PC-9 (cell line): ENCODE results near the gene S1PR5.

Source experiments
- EZH2 ChIP-seq: fragments of 200-600 bp; sonication (generic); IDR thresholded peaks from 2 replicates; pipeline ENCODE4 v1.8.0; 2017; ENCODE audit warnings: antibody characterized with exemption, low read depth
- TF ChIP-seq, protein P1 (sequence below): fragments of 200-600 bp; sonication (generic); conservative IDR thresholded peaks from 2 replicates; pipeline ENCODE4 v1.6.1; 2017; ENCODE audit warnings: mixed run types, antibody characterized with exemption, mild to moderate bottlenecking, moderate library complexity

DNA sequence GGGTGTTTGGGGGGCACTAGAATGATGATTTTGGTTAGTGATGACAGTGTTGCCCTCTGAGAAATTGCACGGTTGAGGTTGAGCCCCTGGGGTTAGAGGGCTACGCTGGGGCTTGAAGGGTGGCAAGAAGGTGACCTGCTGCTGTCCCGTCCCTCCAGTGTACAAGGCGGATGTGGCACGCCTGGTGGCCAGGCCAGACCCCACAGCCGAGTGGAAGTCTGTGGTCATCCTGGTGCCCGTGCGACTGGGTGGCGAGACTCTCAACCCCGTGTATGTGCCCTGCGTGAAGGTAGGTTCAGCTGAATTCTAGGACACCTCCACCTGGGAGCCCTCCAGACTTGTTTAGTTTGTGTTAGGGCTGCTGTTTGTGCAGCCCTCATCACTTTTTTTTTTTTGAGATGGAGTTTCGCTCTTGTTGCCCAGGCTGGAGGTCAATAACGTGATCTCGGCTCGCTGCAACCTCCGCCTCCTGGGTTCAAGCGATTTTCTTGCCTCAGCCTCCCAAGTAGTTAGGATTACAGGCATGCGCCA lies 31.6 kb upstream of the S1PR5 start:
- TF ChIP-seq, protein P1, sequence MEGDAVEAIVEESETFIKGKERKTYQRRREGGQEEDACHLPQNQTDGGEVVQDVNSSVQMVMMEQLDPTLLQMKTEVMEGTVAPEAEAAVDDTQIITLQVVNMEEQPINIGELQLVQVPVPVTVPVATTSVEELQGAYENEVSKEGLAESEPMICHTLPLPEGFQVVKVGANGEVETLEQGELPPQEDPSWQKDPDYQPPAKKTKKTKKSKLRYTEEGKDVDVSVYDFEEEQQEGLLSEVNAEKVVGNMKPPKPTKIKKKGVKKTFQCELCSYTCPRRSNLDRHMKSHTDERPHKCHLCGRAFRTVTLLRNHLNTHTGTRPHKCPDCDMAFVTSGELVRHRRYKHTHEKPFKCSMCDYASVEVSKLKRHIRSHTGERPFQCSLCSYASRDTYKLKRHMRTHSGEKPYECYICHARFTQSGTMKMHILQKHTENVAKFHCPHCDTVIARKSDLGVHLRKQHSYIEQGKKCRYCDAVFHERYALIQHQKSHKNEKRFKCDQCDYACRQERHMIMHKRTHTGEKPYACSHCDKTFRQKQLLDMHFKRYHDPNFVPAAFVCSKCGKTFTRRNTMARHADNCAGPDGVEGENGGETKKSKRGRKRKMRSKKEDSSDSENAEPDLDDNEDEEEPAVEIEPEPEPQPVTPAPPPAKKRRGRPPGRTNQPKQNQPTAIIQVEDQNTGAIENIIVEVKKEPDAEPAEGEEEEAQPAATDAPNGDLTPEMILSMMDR = no peak
- no peak for TF ChIP-seq EZH2
